Measurements from ENCODE around the gene RHOT2. TPM values are rescaled to one million over a fixed set of nuclear protein-coding genes. Genes with fewer than 3 reads are reported as not detected.

The RHOT2 gene
- total RNA-seq, 1 experiment from 2014 or later: 143 TPM

GRCh38 chr16:658679-659571 is 9.0 kb upstream of the RHOT2 start:
- Histone ChIP-seq H4K20me1 (ENCODE audit: insufficient read depth) (0 out of 2 replicates have a peak, but pooled peaks cover 4% of the 10 kb centered on the region), H3K9me3 (ENCODE audit: insufficient read depth, low read depth) (no peaks in the 10 kb centered on the region), H3K27ac (no peak overlapping the region), H3K4me2 (no peak overlapping the region), H3K36me3 (ENCODE audit: low read depth) (no peaks in the 10 kb centered on the region), H3F3A (ENCODE audit: insufficient read depth, low read depth) (peaks cover 7% of the 10 kb centered on the region), H3K4me3 (no peak overlapping the region), H3K27me3 (ENCODE audit: insufficient read depth, low read depth) (no peaks in the 10 kb centered on the region), H2AFZ (no peak overlapping the region), H3K9me2 (ENCODE audit: insufficient read depth) (no peaks in the 10 kb centered on the region), H3K79me2 (ENCODE audit: low read depth) (no peaks in the 10 kb centered on the region), H3K4me1 (replicated peaks; ENCODE audit: insufficient read depth) (peaks cover 7% of the 10 kb centered on the region; the same call in 1 of the 2 replicates)
- BruUV-seq (replicated peaks): no TSS peak
- CTCF ChIA-PET: interaction anchor here (0.5 kb wide), 2 partner anchors 46 to 306 kb away, joined by 3 read pairs; partner anchors contain the start of gene AXIN1
- TF ChIP-seq EZH2 (IDR thresholded peaks at IDR 0.05; ENCODE audit: low read depth) (no peak), CTCF (conservative IDR thresholded peaks at IDR 0.05) (no peak)
- intact Hi-C loops (cut with micrococcal nuclease; ENCODE audit: unreplicated experiment): no loop called here
- POLR2A ChIA-PET (ENCODE audit: unreplicated experiment): no interaction called here
- no peak for DNase-seq

GRCh38 chr16:659618-660017 is 8.3 kb upstream of the RHOT2 start:
- H3K9me3 ChIP-seq (ENCODE audit: insufficient read depth, low read depth): no peaks in the 10 kb centered on the region
- H3K9me2 ChIP-seq (ENCODE audit: insufficient read depth): no peaks in the 10 kb centered on the region
- H3K4me2 ChIP-seq: no peak overlapping the region
- no peak overlapping the region for H3K27ac ChIP-seq
- 0 out of 2 replicates have a peak, but pooled peaks cover 4% of the 10 kb centered on the region for H4K20me1 ChIP-seq (ENCODE audit: insufficient read depth)
- intact Hi-C loops (cut with micrococcal nuclease; ENCODE audit: unreplicated experiment): no loop called here
- H3K4me3 ChIP-seq: no peak overlapping the region
- H3K79me2 ChIP-seq (ENCODE audit: low read depth): no peaks in the 10 kb centered on the region
- H3K4me1 ChIP-seq (replicated peaks; ENCODE audit: insufficient read depth): peaks cover 7% of the 10 kb centered on the region; the same call in 1 of the 2 replicates
- no peaks in the 10 kb centered on the region for H3K36me3 ChIP-seq (ENCODE audit: low read depth)
- DNase-seq: no peak
- H2AFZ ChIP-seq: no peak overlapping the region
- no peaks in the 10 kb centered on the region for H3K27me3 ChIP-seq (ENCODE audit: insufficient read depth, low read depth)
- POLR2A ChIA-PET (ENCODE audit: unreplicated experiment): interaction anchor here (0.6 kb wide), 1 partner anchor 12 kb away, joined by 3 read pairs; no protein-coding TSS in a partner anchor
- CTCF ChIA-PET: no interaction called here
- BruUV-seq (replicated peaks): no TSS peak
- TF ChIP-seq EZH2 (IDR thresholded peaks at IDR 0.05; ENCODE audit: low read depth): no peak
- TF ChIP-seq CTCF (conservative IDR thresholded peaks at IDR 0.05): no peak
- peaks cover 7% of the 10 kb centered on the region for H3F3A ChIP-seq (ENCODE audit: insufficient read depth, low read depth)

- intact Hi-C loops (cut with micrococcal nuclease; ENCODE audit: unreplicated experiment): no loop called here
- ChIA-PET CTCF (interaction anchor here (0.9 kb wide), 1 partner anchor 16 kb away, joined by 4 read pairs; the partner anchor contains the start of gene RHBDL1), POLR2A (ENCODE audit: unreplicated experiment) (interaction anchor here (0.5 to 0.6 kb wide), 3 partner anchors 12 to 101 kb away, joined by 3 to 4 read pairs (median 4); partner anchors contain the start of gene MSLN)
- Histone ChIP-seq H4K20me1 (ENCODE audit: insufficient read depth) (0 out of 2 replicates have a peak, but pooled peaks cover 4% of the 10 kb centered on the region), H2AFZ (no peak overlapping the region), H3K4me3 (no peak overlapping the region), H3F3A (ENCODE audit: insufficient read depth, low read depth) (peaks cover 7% of the 10 kb centered on the region), H3K27ac (no peak overlapping the region), H3K4me2 (no peak overlapping the region), H3K9me3 (ENCODE audit: insufficient read depth, low read depth) (no peaks in the 10 kb centered on the region), H3K27me3 (ENCODE audit: insufficient read depth, low read depth) (no peaks in the 10 kb centered on the region), H3K9me2 (ENCODE audit: insufficient read depth) (no peaks in the 10 kb centered on the region), H3K79me2 (ENCODE audit: low read depth) (no peaks in the 10 kb centered on the region), H3K4me1 (replicated peaks; ENCODE audit: insufficient read depth) (peaks cover 7% of the 10 kb centered on the region; the same call in 1 of the 2 replicates), H3K36me3 (ENCODE audit: low read depth) (no peaks in the 10 kb centered on the region)
- TF ChIP-seq EZH2 (IDR thresholded peaks at IDR 0.05; ENCODE audit: low read depth) (no peak), CTCF (conservative IDR thresholded peaks at IDR 0.05) (no peak)
- DNase-seq: no peak
- BruUV-seq (replicated peaks): no TSS peak
Observed at GRCh38 chr16:660132-660458, 7.8 kb upstream of the RHOT2 start.

All from PC-9 (cell line).